Karpas-422 (cell line): Measurements from ENCODE around the gene C1QB. TPM values are rescaled to one million over a fixed set of nuclear protein-coding genes. Genes with fewer than 3 reads are reported as not detected.

Experiments
- DNase-seq: peaks from one replicate; pipeline ENCODE4 v3.0.0-alpha.2; 2015
- H2AFZ ChIP-seq: fragments of 200-600 bp; sonication (generic); 2 replicates; pipeline ENCODE4 v1.6.1; 2014; ENCODE audit warnings: antibody characterized with exemption, low read length, mixed read lengths
- H3K27ac ChIP-seq: fragments of 200-600 bp; sonication (generic); 2 replicates; pipeline ENCODE4 v1.5.1; 2014; ENCODE audit warnings: mild to moderate bottlenecking, low read length, moderate library complexity
- H3K27me3 ChIP-seq: fragments of 200-600 bp; sonication (generic); 2 replicates; pipeline ENCODE4 v1.6.1; 2014; ENCODE audit warnings: low read length, mixed read lengths
- H3K36me3 ChIP-seq: fragments of 200-600 bp; sonication (generic); 2 replicates; pipeline ENCODE4 v1.6.1; 2014; ENCODE audit warnings: low read length, mixed read lengths; ENCODE audit not compliant: insufficient read depth
- H3K4me1 ChIP-seq: fragments of 200-600 bp; sonication (generic); 2 replicates; pipeline ENCODE4 v1.6.1; 2014; ENCODE audit warnings: mild to moderate bottlenecking, low read length, mixed read lengths
- H3K4me2 ChIP-seq: fragments of 200-600 bp; sonication (generic); 2 replicates; pipeline ENCODE4 v1.6.1; 2014; ENCODE audit warnings: low read length, low read depth, mild to moderate bottlenecking; ENCODE audit not compliant: poor library complexity, severe bottlenecking
- H3K4me3 ChIP-seq: fragments of 200-600 bp; sonication (generic); 2 replicates; pipeline ENCODE4 v1.5.1; 2014; ENCODE audit warnings: mild to moderate bottlenecking, antibody characterized with exemption, low read length, mixed read lengths
- H3K79me2 ChIP-seq: fragments of 200-600 bp; sonication (generic); 2 replicates; pipeline ENCODE4 v1.6.1; 2014; ENCODE audit warnings: mild to moderate bottlenecking, low read length, mixed read lengths
- H3K9ac ChIP-seq: fragments of 200-600 bp; sonication (generic); 2 replicates; pipeline ENCODE4 v1.6.0; 2014; ENCODE audit warnings: low read length
- H3K9me2 ChIP-seq: fragments of 200-600 bp; sonication (generic), shearing (Covaris generic); replicated peaks from 2 replicates; pipeline ENCODE4 v1.6.0; 2014; ENCODE audit warnings: mild to moderate bottlenecking, low read length, moderate library complexity; ENCODE audit not compliant: insufficient read depth
- H3K9me3 ChIP-seq: fragments of 300-700, 200-600 bp; sonication (generic); 2 replicates; pipeline ENCODE4 v1.6.1; 2014; ENCODE audit warnings: low read length, mixed read lengths
- H4K20me1 ChIP-seq: fragments of 200-600 bp; sonication (generic); 2 replicates; pipeline ENCODE4 v1.6.1; 2014; ENCODE audit warnings: mild to moderate bottlenecking, antibody characterized with exemption, low read length, low read depth; ENCODE audit not compliant: insufficient read depth
- total RNA-seq: library from RNA; depleted of rRNA; stranded (reverse); fragments of >200 nt; shearing (Covaris generic); gene quantifications from 2 replicates; pipeline ENCODE4 v1.2.3, GENCODE V29; 2014; ENCODE audit warnings: low replicate concordance

Gene C1QB
- total RNA-seq, 1 experiment from 2014 or later = not detected

DNA sequence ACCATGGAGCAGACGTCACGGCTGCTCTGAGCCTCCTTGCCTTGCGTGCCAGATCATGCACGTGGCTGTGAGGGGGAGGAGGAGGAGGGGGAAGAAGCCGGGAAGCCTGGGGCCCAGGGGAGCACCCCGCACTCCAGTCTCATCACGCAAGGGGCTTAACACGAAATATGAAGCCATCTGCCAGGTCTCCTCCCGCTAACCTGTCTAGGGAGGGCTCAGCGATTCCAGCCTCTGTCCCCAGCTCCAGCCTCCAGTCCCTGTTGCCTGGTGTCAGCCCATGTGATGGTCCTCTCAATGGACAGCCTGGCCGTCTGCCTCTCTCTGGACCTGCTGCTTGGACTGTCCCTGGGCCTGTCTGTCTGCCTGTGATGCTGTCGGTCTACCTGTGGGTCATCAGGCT, 39.1 kb upstream of the C1QB start:
- H3K36me3 ChIP-seq = no peaks in the 10 kb centered on the region
- no peak for DNase-seq
- H3K27me3 ChIP-seq = no peaks in the 10 kb centered on the region
- H2AFZ ChIP-seq = no peak overlapping the region
- no peak overlapping the region for H3K27ac ChIP-seq
- H3K4me1 ChIP-seq = no peaks in the 10 kb centered on the region
- H3K9ac ChIP-seq = no peak overlapping the region
- no peak overlapping the region for H3K4me3 ChIP-seq
- H3K4me2 ChIP-seq = no peak overlapping the region
- H3K9me3 ChIP-seq = no peaks in the 10 kb centered on the region
- no peaks in the 10 kb centered on the region for H3K9me2 ChIP-seq
- H3K79me2 ChIP-seq = no peaks in the 10 kb centered on the region
- H4K20me1 ChIP-seq = no peaks in the 10 kb centered on the region

DNA sequence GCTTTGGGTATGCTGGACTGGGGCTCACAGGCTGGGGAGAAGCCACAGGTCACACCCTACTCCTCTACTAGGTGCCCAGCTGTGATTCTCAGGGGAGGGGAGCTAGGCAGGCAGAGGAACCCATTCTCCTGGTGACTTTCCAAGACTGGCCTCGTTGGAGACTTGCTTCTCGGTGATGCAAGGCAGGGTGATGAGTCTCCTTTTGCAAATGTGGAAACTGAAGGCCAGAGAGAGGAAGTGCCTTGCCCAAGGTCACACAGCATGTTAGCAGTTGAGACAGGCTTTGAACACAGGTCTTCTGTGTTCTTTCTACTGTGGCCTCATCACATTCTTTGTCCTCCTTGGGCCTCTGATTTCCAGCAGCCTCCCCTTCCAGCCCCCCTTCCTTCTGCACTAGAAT, 37.1 kb upstream of the C1QB start:
- Histone ChIP-seq H3K36me3 (no peaks in the 10 kb centered on the region), H3K4me1 (no peaks in the 10 kb centered on the region), H3K4me3 (no peak overlapping the region), H3K9ac (no peak overlapping the region), H3K27me3 (no peaks in the 10 kb centered on the region), H3K79me2 (no peaks in the 10 kb centered on the region), H4K20me1 (no peaks in the 10 kb centered on the region), H3K9me3 (no peaks in the 10 kb centered on the region), H3K9me2 (no peaks in the 10 kb centered on the region), H3K27ac (no peak overlapping the region), H3K4me2 (no peak overlapping the region), H2AFZ (no peak overlapping the region)
- DNase-seq = no peak

DNA sequence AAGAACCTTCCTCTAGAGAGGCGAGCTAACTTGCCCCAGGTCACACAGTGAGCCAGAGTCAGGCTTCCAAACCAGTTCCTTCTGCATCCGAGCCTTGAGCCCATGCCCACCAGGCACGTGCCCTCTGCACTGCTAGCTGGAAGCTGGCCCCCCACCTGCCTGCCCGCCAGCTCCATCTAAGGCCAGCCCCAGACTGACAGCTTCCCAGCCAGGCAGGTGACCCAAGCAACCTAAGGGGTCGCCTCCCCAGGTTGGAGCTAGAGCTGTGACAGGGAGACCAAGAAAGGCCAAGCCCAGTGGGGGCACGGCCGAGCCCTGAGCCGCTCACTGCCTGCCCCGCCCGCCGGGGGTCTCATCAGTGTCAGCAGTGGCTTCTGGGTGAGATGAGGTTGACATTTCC, 36.5 kb upstream of the C1QB start:
- no peaks in the 10 kb centered on the region for H3K9me2 ChIP-seq
- H3K9me3 ChIP-seq = no peaks in the 10 kb centered on the region
- no peak overlapping the region for H3K9ac ChIP-seq

DNA sequence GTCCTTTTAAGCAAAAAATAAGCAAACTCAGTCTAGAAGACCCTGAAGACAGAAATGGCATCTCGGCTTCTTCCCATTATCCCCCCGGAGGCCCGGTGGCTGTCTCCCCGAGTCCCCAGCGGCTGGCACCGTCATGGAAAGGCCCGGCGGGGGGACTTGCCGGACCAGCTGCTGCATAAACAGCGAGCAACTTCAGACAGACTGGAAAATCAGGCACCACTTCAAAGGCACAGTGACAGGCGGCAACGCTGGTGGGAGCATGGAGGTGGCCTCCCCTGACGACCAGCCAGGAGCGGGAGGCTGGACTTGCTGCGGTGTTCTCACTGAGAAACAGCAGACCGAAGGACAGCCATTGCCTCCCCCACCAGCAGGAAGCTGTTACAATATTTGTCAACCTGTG, 35.0 kb upstream of the C1QB start:
- no peak overlapping the region for H3K4me2 ChIP-seq
- no peak for DNase-seq
- H2AFZ ChIP-seq = no peak overlapping the region
- no peaks in the 10 kb centered on the region for H3K9me2 ChIP-seq
- H3K27me3 ChIP-seq = no peaks in the 10 kb centered on the region
- H3K36me3 ChIP-seq = no peaks in the 10 kb centered on the region
- no peaks in the 10 kb centered on the region for H3K79me2 ChIP-seq
- no peak overlapping the region for H3K9ac ChIP-seq
- H3K4me3 ChIP-seq = no peak overlapping the region
- H4K20me1 ChIP-seq = no peaks in the 10 kb centered on the region
- no peaks in the 10 kb centered on the region for H3K9me3 ChIP-seq
- no peak overlapping the region for H3K27ac ChIP-seq
- H3K4me1 ChIP-seq = no peaks in the 10 kb centered on the region

More for the DNA sequence above, 36.5 kb upstream of the C1QB start:
- Histone ChIP-seq H3K4me3 (no peak overlapping the region), H3K27ac (no peak overlapping the region), H4K20me1 (no peaks in the 10 kb centered on the region), H3K4me1 (no peaks in the 10 kb centered on the region), H2AFZ (no peak overlapping the region), H3K36me3 (no peaks in the 10 kb centered on the region), H3K27me3 (no peaks in the 10 kb centered on the region), H3K79me2 (no peaks in the 10 kb centered on the region), H3K4me2 (no peak overlapping the region)
- DNase-seq = no peak

DNA sequence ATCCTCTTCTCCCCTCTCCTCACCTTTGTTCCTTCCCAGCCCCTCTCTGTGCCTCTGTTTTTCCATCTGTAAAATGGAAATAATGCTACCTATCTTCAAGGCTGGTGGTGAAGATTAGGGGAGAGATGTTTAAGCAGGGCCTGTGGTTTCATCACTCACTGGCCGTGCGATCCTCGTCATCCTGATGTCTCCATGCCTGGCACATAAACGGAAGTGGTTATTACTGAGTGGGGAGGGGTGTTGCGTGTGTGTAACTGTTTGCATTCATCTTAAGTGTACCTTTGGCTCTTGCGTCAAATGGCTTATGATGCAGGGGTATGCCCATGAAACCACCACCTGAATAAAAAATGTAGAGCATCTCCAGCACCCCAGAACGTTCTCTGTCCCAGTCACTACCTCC, 33.8 kb upstream of the C1QB start:
- DNase-seq = no peak
- Histone ChIP-seq H4K20me1 (no peaks in the 10 kb centered on the region), H3K27ac (no peak overlapping the region), H3K27me3 (no peaks in the 10 kb centered on the region), H3K4me2 (no peak overlapping the region), H2AFZ (no peak overlapping the region), H3K9me2 (no peaks in the 10 kb centered on the region), H3K36me3 (no peaks in the 10 kb centered on the region), H3K4me3 (no peak overlapping the region), H3K79me2 (no peaks in the 10 kb centered on the region), H3K4me1 (no peaks in the 10 kb centered on the region), H3K9ac (no peak overlapping the region), H3K9me3 (no peaks in the 10 kb centered on the region)

DNA sequence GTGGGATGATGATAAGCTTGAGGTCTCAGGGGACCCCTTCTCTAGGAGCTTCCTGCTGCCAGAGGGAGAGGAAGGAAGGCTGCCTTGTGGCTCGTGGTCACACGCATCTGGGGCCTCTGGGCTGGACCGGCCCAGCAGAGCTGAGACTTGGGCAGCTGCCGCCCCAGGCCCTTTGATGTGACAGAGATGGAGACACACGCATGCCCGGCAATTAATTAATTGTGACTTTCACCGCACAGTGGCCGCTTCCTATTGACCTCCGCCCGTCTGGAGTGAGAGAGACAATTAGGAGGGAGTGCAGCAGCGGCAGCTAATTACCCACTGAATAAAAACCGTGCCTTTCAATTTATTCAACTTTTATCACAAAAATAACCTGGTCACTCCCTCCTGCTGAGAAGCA, 33.2 kb upstream of the C1QB start:
- H3K9me2 ChIP-seq = no peaks in the 10 kb centered on the region
- H3K36me3 ChIP-seq = no peaks in the 10 kb centered on the region
- H3K79me2 ChIP-seq = no peaks in the 10 kb centered on the region
- no peak for DNase-seq
- no peak overlapping the region for H2AFZ ChIP-seq
- H3K9me3 ChIP-seq = no peaks in the 10 kb centered on the region
- H3K4me3 ChIP-seq = no peak overlapping the region
- no peaks in the 10 kb centered on the region for H4K20me1 ChIP-seq
- no peak overlapping the region for H3K9ac ChIP-seq
- no peak overlapping the region for H3K27ac ChIP-seq
- H3K27me3 ChIP-seq = no peaks in the 10 kb centered on the region
- no peaks in the 10 kb centered on the region for H3K4me1 ChIP-seq
- no peak overlapping the region for H3K4me2 ChIP-seq

DNA sequence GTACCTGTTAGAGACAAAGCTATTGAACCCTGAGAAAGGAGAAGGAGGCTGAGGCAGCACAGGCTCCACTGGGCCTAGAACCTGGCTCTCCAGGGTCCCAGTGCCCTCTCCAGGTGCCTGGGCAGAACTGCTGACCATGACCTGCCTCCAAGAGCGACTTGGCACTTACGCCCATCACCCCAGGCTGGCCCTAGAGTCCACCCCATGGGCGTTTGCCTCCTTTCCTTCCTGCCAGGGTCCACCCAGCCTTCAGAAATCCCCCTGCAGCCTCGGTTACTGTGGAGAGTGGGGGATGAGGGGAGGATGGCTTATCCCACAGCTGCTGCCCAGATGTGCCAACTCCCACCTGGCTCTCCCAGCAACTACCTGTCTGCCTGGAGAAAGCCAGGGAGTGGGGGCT, 31.3 kb upstream of the C1QB start:
- no peaks in the 10 kb centered on the region for H3K79me2 ChIP-seq
- H3K4me3 ChIP-seq = no peak overlapping the region
- no peak overlapping the region for H2AFZ ChIP-seq
- H3K9me3 ChIP-seq = no peaks in the 10 kb centered on the region
- H3K27me3 ChIP-seq = no peaks in the 10 kb centered on the region
- no peak for DNase-seq
- H3K9ac ChIP-seq = no peak overlapping the region
- no peaks in the 10 kb centered on the region for H3K36me3 ChIP-seq
- no peak overlapping the region for H3K4me2 ChIP-seq
- H4K20me1 ChIP-seq = no peaks in the 10 kb centered on the region; the same call in 1 of the 2 replicates
- no peaks in the 10 kb centered on the region for H3K4me1 ChIP-seq
- no peaks in the 10 kb centered on the region for H3K9me2 ChIP-seq
- H3K27ac ChIP-seq = no peak overlapping the region

DNA sequence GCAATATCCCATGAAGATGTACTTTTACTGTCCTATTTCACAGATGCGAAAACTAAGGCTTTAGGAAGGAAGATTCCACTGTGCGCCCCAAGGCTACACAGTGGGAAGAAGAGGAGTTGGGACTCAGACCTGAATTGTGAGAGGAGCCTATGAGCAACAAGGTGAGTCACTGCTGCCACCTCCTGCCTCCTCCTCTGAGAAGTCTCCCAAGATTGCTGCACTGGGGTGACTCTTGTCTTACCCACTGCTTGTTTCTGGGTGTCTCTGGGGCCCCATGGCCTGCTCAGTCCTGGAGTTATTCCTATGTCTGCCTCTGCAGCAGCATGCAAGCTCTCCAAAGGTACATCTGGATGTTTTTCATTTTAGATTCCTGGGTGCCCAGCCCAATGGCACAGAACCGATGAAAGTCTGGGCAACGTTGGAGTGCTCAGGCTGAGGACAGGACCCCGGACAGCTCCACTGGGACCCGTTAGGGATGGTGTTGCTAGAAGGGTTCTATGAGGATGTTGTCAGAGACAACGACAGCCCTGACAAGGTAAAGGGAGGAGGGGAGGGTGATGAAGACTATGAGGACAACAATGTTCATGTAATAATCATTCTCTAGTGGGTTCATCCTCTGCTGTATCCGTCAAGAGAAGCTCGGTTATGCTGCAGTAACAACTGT, 27.6 kb upstream of the C1QB start:
- Histone ChIP-seq H3K36me3 (no peaks in the 10 kb centered on the region), H2AFZ (no peak overlapping the region), H3K4me1 (no peaks in the 10 kb centered on the region), H3K4me3 (no peak overlapping the region), H3K4me2 (no peak overlapping the region), H3K27me3 (no peaks in the 10 kb centered on the region), H3K9me2 (no peaks in the 10 kb centered on the region), H3K79me2 (no peaks in the 10 kb centered on the region), H4K20me1 (no peaks in the 10 kb centered on the region; the same call in 1 of the 2 replicates), H3K9me3 (no peaks in the 10 kb centered on the region), H3K9ac (no peak overlapping the region), H3K27ac (no peak overlapping the region)
- DNase-seq = no peak
